SK-N-SH (cell line): Measurements from ENCODE around the gene NOP9. TPM values are rescaled to one million over a fixed set of nuclear protein-coding genes. Genes with fewer than 3 reads are reported as not detected.

ENCODE experiments used
- CTCF ChIA-PET: fragments of 300-600, 350-600 bp; formaldehyde crosslinking; extraction: SDS; loops from one replicate; lab custom pipeline; 2021; lab: Yijun Ruan, JAX
- POLR2A ChIA-PET: fragments of 350-600 bp; sonication (Branson Sonifier 250); formaldehyde crosslinking; extraction: SDS; loops from one replicate; lab custom pipeline; 2020; ENCODE audit warnings: antibody characterized with exemption, inconsistent platforms; lab: Yijun Ruan, JAX
- DNase-seq: peaks from one replicate; pipeline ENCODE4 v3.0.0; 2012
- H2AFZ ChIP-seq: fragments of 200-600 bp; sonication (generic); 2 replicates; pipeline ENCODE4 v1.8.1; 2016; ENCODE audit warnings: antibody characterized with exemption, mild to moderate bottlenecking, low read depth
- H3F3A ChIP-seq: fragments of 200-600 bp; sonication (generic); replicated peaks from 2 replicates; pipeline ENCODE3; 2016; ENCODE audit warnings: antibody characterized with exemption, mild to moderate bottlenecking; ENCODE audit not compliant: insufficient read depth
- H3K27ac ChIP-seq, 2 experiments: fragments of 200-500 bp in 1 of 2; fragments of 200-600 bp in 1 of 2; sonication (Bioruptor generic) in 1 of 2; sonication (generic), shearing (Covaris generic) in 1 of 2; 2 replicates each; pipeline versions ENCODE4 v1.5.1 to v1.6.1; 2014 to 2016; ENCODE audit warnings: low read depth in 2 of 2, inconsistent platforms in 1 of 2, low read length in 1 of 2, mild to moderate bottlenecking in 1 of 2, mixed read lengths in 1 of 2
- H3K27me3 ChIP-seq: fragments of 200-600 bp; sonication (generic), shearing (Covaris generic); 2 replicates; pipeline ENCODE4 v1.6.1; 2016; ENCODE audit warnings: mixed run types; ENCODE audit not compliant: insufficient read depth
- H3K36me3 ChIP-seq, 2 experiments: fragments of 200-500 bp in 1 of 2; fragments of 200-600 bp in 1 of 2; sonication (Bioruptor generic) in 1 of 2; sonication (generic) in 1 of 2; replicated peaks in 1 of 2; 2 replicates each; pipeline versions ENCODE3 to v1.5.1; 2014 to 2016; ENCODE audit warnings: low read length in 1 of 2, mild to moderate bottlenecking in 1 of 2; ENCODE audit not compliant: insufficient read depth in 2 of 2, control insufficient read depth in 1 of 2
- H3K4me1 ChIP-seq, 2 experiments: fragments of 200-500 bp in 1 of 2; fragments of 200-600 bp in 1 of 2; sonication (Bioruptor generic) in 1 of 2; sonication (generic), shearing (Covaris generic) in 1 of 2; 2 replicates each; pipeline versions ENCODE4 v1.5.1 to v1.6.1; 2014 to 2016; ENCODE audit warnings: low read depth in 1 of 2, low read length in 1 of 2, mixed run types in 1 of 2; ENCODE audit not compliant: insufficient read depth in 2 of 2, control insufficient read depth in 1 of 2
- H3K4me2 ChIP-seq: fragments of 200-600 bp; sonication (generic), shearing (Covaris generic); 2 replicates; pipeline ENCODE4 v1.6.1; 2017; ENCODE audit warnings: mixed run types
- H3K4me3 ChIP-seq, 2 experiments: fragments of 200-500 bp in 1 of 2; fragments of 200-600 bp in 1 of 2; sonication (Bioruptor generic) in 1 of 2; sonication (generic), shearing (Covaris generic) in 1 of 2; 2 replicates each; pipeline versions ENCODE4 v1.5.1 to v1.8.1; 2014 to 2016; ENCODE audit warnings: low read depth in 2 of 2, inconsistent platforms in 1 of 2, low read length in 1 of 2, mild to moderate bottlenecking in 1 of 2, mixed read lengths in 1 of 2, moderate library complexity in 1 of 2
- H3K79me2 ChIP-seq: fragments of 200-600 bp; sonication (generic); 2 replicates; pipeline ENCODE4 v1.8.1; 2017; ENCODE audit warnings: mild to moderate bottlenecking; ENCODE audit not compliant: insufficient read depth
- H3K9ac ChIP-seq: fragments of 200-600 bp; sonication (generic); 2 replicates; pipeline ENCODE4 v1.6.1; 2017; ENCODE audit warnings: mixed run types
- H3K9me2 ChIP-seq: fragments of 200-600 bp; sonication (generic); 2 replicates; pipeline ENCODE4 v1.6.1; 2017; ENCODE audit warnings: mixed run types
- H3K9me3 ChIP-seq: fragments of 200-600 bp; sonication (generic); 2 replicates; pipeline ENCODE4 v1.6.1; 2017; ENCODE audit warnings: mixed run types, mild to moderate bottlenecking, moderate library complexity
- H4K20me1 ChIP-seq: fragments of 200-600 bp; sonication (generic); 2 replicates; pipeline ENCODE4 v1.6.1; 2017; ENCODE audit warnings: mild to moderate bottlenecking, mixed run types; ENCODE audit not compliant: insufficient read depth
- GABPA ChIP-seq: IDR thresholded peaks from 2 replicates; pipeline ENCODE4 v1.4.0; 2012; ENCODE audit warnings: low read depth, mild to moderate bottlenecking
- JUND ChIP-seq: IDR thresholded peaks from 2 replicates; pipeline ENCODE4 v1.4.0; 2012
- MEF2A ChIP-seq: IDR thresholded peaks from 2 replicates; pipeline ENCODE4 v1.4.0; 2012; ENCODE audit warnings: low read depth, borderline replicate concordance
- NFIC ChIP-seq: IDR thresholded peaks from 2 replicates; pipeline ENCODE4 v1.4.0; 2012; ENCODE audit warnings: borderline replicate concordance
- NRF1 ChIP-seq: IDR thresholded peaks from 2 replicates; pipeline ENCODE4 v1.6.1; 2012; ENCODE audit warnings: low read depth, mild to moderate bottlenecking, low read length
- PBX3 ChIP-seq: IDR thresholded peaks from 2 replicates; pipeline ENCODE4; 2012
- RAD21 ChIP-seq: IDR thresholded peaks from 2 replicates; pipeline ENCODE4 v1.6.1; 2012; ENCODE audit warnings: mild to moderate bottlenecking, low read length
- RFX5 ChIP-seq: IDR thresholded peaks from 2 replicates; pipeline ENCODE4 v1.6.1; 2012; ENCODE audit warnings: mild to moderate bottlenecking, improper control_type of control experiment, low read length
- RXRA ChIP-seq: IDR thresholded peaks from 2 replicates; pipeline ENCODE4 v1.4.0; 2012; ENCODE audit warnings: low read depth, mild to moderate bottlenecking, borderline replicate concordance
- TCF12 ChIP-seq: IDR thresholded peaks from 2 replicates; pipeline ENCODE4 v1.4.0; 2012
- WGBS: methylation state at CpG from one replicate; pipeline ENCODE4 v1.1.6; 2017; ENCODE audit warnings: low lambda C conversion rate; 5-methylcytosine and 5-hydroxymethylcytosine counted together
- polyA plus RNA-seq, 3 experiments: library from polyadenylated mRNA; depleted of rRNA; stranded (reverse); fragments of >200 nt; gene quantifications; 2 replicates each; pipeline ENCODE4 v1.2.3, GENCODE V29; 2012
- TF ChIP-seq, protein P1 (sequence below): IDR thresholded peaks from 2 replicates; pipeline ENCODE4 v1.4.0; 2012; ENCODE audit warnings: low read depth, borderline replicate concordance

Gene NOP9
- polyA plus RNA-seq, 1 of the 3 experiments (the other 2 are of a cell fraction) = 11.9 TPM

DNA sequence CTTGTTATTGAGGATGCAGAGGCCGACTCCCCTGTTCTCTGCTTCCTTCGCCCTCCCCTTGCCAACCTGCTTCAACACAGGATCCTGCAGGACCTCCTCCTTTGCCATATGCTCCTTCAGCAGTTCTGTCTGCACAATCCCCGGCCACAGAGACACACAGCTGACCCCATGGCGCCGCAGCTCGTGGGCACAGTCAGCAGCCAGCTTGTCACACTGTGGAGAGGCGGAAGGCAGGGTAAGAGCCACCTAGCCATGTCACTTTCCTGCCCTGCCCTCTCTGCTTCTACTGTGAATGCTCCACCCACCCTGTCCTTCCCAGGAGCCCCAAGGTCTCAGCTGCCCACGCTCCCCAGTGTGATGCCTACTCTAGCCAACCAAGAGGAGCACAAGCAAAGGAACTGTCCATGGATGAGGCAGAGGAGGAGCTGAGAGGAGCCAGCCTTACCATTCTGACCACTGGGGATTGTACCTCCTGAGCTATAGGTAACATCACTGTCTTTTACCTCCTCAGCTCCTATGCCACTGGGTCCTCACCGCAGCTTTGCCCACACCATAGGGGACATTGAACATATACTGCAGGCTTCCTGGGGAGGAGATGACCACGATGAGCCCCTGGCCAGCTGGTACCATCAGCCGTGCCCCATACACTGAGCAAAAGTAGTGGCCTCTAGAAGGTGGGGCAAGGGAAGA, 7.4 kb upstream of the NOP9 start:
- Histone ChIP-seq H3K27ac (no peak overlapping the region), H3K4me3 (no peak overlapping the region), H3K9me2 (no peaks in the 10 kb centered on the region), H3K9me3 (no peaks in the 10 kb centered on the region), H3K4me1 (peaks cover 0 to 3% of the 10 kb centered on the region in 2 experiments; a peak in 2 of 4 replicates), H3K27me3 (no peaks in the 10 kb centered on the region), H3K79me2 (no peaks in the 10 kb centered on the region), H2AFZ (no peak overlapping the region), H3K36me3 (peaks cover 14 to 45% of the 10 kb centered on the region in 2 experiments), H3K9ac (no peak overlapping the region), H4K20me1 (no peaks in the 10 kb centered on the region), H3F3A (peaks cover 6% of the 10 kb centered on the region), H3K4me2 (no peak overlapping the region)
- CTCF ChIA-PET = interaction anchor here (0.8 to 6.2 kb wide), 5 partner anchors 11 to 139 kb away, joined by 3 to 43 read pairs (median 18); partner anchors contain the start of genes CIDEB and TINF2
- TF ChIP-seq NFIC (no peak), JUND (no peak)
- 86% methylated on average over 10 of the region's 11 CpGs for WGBS
- POLR2A ChIA-PET = interaction anchor here (1.4 kb wide), 1 partner anchor 21 kb away, joined by 6 read pairs; the partner anchor contains the start of gene RABGGTA
- no peak for DNase-seq

DNA sequence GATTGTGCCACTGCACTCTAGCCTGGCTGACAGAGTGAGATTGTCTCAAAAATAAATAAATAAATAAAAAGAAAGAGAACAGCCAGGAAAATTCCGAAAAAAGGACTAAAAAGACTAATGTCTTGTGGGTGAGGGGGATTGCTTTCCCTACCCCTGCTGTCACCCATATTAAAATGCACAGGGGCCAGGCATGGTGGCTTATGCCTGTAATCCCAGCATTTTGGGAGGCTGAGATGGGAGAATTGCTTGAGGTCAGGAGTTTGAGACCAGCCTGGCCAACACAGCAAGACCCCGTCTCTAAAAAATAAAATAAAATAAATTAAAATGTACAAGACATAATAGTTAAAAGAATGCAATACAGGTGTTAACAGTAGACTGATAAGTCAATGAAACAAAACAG, 6.1 kb upstream of the NOP9 start:
- Histone ChIP-seq H3K9ac (no peak overlapping the region), H3K9me3 (no peaks in the 10 kb centered on the region), H3K4me2 (no peak overlapping the region), H3K27ac (no peak overlapping the region), H3K36me3 (peaks cover 14 to 45% of the 10 kb centered on the region in 2 experiments), H3K79me2 (no peaks in the 10 kb centered on the region; the same call in 1 of the 2 replicates), H3K27me3 (no peaks in the 10 kb centered on the region), H3K4me3 (no peak overlapping the region), H2AFZ (no peak overlapping the region), H3K9me2 (no peaks in the 10 kb centered on the region), H3F3A (peaks cover 18% of the 10 kb centered on the region), H4K20me1 (no peaks in the 10 kb centered on the region), H3K4me1 (peaks cover 0 to 6% of the 10 kb centered on the region in 2 experiments; a peak in 3 of 4 replicates)
- TF ChIP-seq NRF1 (no peak), MEF2A (no peak), RXRA (no peak), TCF12 (no peak), PBX3 (no peak), RFX5 (no peak), GABPA (no peak), RAD21 (no peak)
- TF ChIP-seq, protein P1, sequence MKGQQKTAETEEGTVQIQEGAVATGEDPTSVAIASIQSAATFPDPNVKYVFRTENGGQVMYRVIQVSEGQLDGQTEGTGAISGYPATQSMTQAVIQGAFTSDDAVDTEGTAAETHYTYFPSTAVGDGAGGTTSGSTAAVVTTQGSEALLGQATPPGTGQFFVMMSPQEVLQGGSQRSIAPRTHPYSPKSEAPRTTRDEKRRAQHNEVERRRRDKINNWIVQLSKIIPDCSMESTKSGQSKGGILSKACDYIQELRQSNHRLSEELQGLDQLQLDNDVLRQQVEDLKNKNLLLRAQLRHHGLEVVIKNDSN = no peak
- CTCF ChIA-PET = interaction anchor here (0.6 to 6.2 kb wide), 5 partner anchors 12 to 50 kb away, joined by 3 to 43 read pairs (median 18); partner anchors contain the start of genes CIDEB, RABGGTA and TINF2
- 91% methylated on average over 2 of the region's 2 CpGs for WGBS
- no peak for DNase-seq
- POLR2A ChIA-PET = no interaction called here
